Globus pallidus (tissue), 1 donor: ENCODE data around the gene PARD3B.
"Not testable (repeated sequence)": the region's sequence is repeated elsewhere in the genome, so short reads cannot be mapped to it uniquely, and the experiment has no call there.

Source experiments
- DNase-seq: peaks from one replicate; pipeline ENCODE4 v3.0.0-alpha.2; 2015; ENCODE audit warnings: low spot score

The PARD3B gene

GRCh38 chr2:205197468-205198139 lies 652.3 kb downstream of the PARD3B start:
- no peak for DNase-seq

- DNase-seq = no peak
Measured at GRCh38 chr2:205198140-205198525, 652.9 kb downstream of the PARD3B start.

GRCh38 chr2:205199165-205199850 lies 654.0 kb downstream of the PARD3B start:
- no peak for DNase-seq

- no peak for DNase-seq
Measured at GRCh38 chr2:205210494-205210893, 665.2 kb downstream of the PARD3B start.

GRCh38 chr2:205212357-205212756 lies 667.1 kb downstream of the PARD3B start:
- DNase-seq = no peak

- no peak for DNase-seq
Measured at GRCh38 chr2:205216092-205216491, 670.8 kb downstream of the PARD3B start.

- DNase-seq = no peak
Measured at GRCh38 chr2:205216580-205216979, 671.3 kb downstream of the PARD3B start.

GRCh38 chr2:205217004-205217403 lies 671.7 kb downstream of the PARD3B start:
- DNase-seq = no peak

GRCh38 chr2:205218056-205218455 lies 672.8 kb downstream of the PARD3B start:
- DNase-seq = no peak

GRCh38 chr2:205218816-205219215 lies 673.5 kb downstream of the PARD3B start:
- DNase-seq = not testable (repeated sequence)

GRCh38 chr2:205220559-205220958 lies 675.3 kb downstream of the PARD3B start:
- no peak for DNase-seq

- DNase-seq = no peak
Measured at GRCh38 chr2:205232086-205232485, 686.8 kb downstream of the PARD3B start.

- DNase-seq = no peak
Measured at GRCh38 chr2:205235434-205235833, 690.2 kb downstream of the PARD3B start.

GRCh38 chr2:205237524-205237923 lies 692.2 kb downstream of the PARD3B start:
- DNase-seq = no peak

GRCh38 chr2:205245001-205245400 lies 699.7 kb downstream of the PARD3B start:
- no peak for DNase-seq

- peak; percentile 19 for DNase-seq
Measured at GRCh38 chr2:205245652-205246051, 700.4 kb downstream of the PARD3B start.

GRCh38 chr2:205259121-205259520 lies 713.8 kb downstream of the PARD3B start:
- no peak for DNase-seq

GRCh38 chr2:205261516-205262020 lies 716.3 kb downstream of the PARD3B start:
- no peak for DNase-seq

GRCh38 chr2:205267323-205267722 lies 722.0 kb downstream of the PARD3B start:
- no peak for DNase-seq

- no peak for DNase-seq
Measured at GRCh38 chr2:205270689-205271088, 725.4 kb downstream of the PARD3B start.

GRCh38 chr2:205273148-205273547 lies 727.9 kb downstream of the PARD3B start:
- DNase-seq = no peak

GRCh38 chr2:205273627-205274026 lies 728.4 kb downstream of the PARD3B start:
- DNase-seq = no peak

- DNase-seq = no peak
Measured at GRCh38 chr2:205274801-205275200, 729.5 kb downstream of the PARD3B start.
